HG03521 (cell line): ENCODE measurements around the gene AOAH.
"Not testable (repeated sequence)": the region's sequence is repeated elsewhere in the genome, so short reads cannot be mapped to it uniquely, and the experiment has no call there.

Experiments
- ATAC-seq: cut with Tn5 transposase; IDR thresholded peaks from one replicate; pipeline ENCODE4 v1.9.1; 2021; ENCODE audit warnings: mild to moderate bottlenecking, moderate library complexity; ENCODE audit not compliant: unreplicated experiment

Gene AOAH

GRCh38 chr7:36659638-36660341, 64.5 kb downstream of the AOAH start:
- no peak for ATAC-seq

DNA sequence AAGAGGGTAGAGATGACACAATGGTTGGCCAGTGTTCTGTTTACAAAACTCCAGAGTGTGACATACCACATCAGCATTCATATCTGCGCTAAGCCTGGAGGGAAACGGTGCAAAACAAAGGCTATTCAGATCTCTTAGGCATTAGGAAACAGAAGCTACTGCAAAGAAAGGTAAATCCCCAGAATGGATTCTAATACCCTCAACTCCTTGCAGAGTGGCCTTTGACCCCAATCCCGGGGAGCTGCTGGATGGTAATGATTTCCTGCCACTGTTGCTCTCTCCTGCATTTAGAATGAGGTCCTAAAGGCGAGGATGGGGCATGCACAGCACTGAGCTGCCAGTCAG, 65.2 kb downstream of the AOAH start:
- ATAC-seq, result no peak

DNA sequence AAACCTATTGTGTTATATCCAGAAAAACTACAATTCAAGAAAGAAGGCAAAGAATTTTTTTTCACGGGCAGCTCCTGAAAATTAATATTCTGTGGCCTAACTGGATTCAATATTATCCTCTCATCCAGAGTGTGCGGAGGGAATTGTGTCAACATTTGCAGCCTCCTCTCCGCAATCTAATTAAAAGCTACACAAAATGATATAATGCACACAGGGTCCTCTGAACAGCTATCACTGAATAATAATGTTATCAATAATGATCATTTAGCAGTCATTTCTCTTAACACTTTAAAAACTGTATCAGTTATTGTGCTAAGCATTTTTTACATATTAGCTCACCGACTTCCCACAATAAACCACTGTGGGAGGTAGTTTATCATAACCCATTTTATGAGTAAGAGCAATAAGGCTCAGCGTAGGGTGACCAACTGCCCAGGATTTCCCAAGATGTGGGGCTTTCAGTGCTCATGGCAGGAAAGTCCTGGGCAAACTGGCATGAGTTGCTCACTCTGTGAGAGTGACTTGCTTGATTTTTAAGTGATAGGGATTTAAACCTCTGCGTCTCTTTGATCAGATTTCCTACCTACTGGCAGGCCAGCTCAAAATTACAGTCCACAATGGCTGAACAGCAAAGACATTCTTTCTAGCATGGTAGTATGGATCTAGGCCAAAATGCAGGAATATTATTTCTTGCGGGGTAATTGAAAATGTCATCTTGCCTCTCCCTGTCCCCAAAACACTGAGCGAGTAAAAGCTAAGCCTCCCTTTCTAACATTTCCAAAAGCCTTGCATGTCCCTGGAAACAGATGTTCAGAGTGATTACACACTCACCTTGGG, 65.7 kb downstream of the AOAH start:
- no peak for ATAC-seq

DNA sequence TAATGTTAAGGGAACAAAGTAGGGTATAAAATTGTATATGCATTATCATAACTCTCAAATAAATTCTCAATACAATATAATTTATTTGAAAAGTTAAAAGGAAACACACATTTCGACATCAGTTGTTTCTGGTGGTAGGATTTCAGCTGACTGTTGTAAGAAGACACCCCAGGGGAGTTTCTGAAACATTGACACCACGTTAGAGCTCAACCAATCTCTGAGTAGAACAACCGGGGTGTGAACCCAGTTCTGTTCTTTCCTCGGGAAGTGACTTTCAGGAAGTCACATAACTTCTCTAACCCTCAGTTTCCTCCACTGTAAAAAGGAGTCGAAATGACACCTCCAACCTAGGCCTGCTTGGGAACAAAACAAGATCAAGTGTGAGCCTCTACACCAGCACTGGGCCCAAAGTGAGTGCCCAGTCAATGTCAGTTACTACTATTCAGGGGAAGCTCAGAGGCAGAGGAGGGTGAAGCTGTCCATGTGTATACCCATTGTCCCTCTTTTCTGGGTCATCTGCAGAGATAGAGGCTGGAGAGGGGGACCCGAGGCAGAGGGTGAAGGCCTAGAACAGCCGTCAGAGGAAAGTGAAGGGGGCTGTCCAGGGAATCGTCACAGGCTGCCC, 67.1 kb downstream of the AOAH start:
- no peak for ATAC-seq

DNA sequence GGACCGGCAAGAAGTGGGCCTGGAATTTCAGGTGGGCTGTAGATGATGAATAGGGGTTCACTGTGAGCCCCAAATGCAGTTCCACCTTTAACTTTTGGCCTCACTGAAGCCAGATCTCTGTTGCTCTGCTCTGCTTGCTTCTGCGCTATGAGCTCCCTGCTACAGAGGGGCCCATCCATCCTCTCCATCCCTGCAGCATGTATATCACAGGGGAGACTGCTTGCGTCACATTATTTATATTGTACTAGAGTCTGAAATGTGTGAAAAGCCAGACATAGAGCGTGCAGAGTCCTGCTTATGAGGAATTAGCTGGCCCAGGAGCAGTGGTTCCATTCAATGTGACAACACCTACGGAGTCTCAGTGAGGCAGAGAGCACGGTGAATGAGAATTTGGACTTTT, 69.9 kb downstream of the AOAH start:
- no peak for ATAC-seq

GRCh38 chr7:36653663-36654355, 70.5 kb downstream of the AOAH start:
- ATAC-seq, result no peak

DNA sequence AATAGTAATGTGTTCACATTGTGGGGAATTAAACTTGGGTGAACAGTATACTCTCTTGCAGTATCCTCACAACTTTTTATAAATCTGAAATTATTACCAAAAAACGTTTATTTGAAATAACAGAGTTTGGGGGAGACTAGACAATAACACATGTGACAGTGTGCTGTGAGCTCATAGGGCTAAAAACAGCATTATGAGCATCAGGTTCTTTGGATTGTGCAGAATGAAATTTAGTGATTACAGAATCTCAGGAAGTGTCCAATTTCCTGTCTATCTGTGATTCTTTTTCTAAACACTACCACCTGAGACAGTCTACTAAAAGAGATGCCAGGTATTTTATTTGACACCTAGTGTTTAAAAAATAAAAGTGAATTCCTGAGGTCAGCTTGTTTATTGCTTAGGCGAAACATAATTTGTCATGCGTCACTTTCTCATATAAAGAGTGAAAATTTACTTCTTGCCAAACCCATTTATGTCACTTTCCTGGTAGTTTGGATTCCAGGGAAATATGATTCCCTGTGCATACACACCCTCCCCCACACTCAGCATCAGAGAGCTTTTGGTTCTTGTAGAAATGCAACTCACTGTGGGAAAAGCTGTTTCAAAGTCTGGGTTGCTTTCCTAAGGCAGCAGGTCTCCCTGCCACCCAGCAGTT, 71.2 kb downstream of the AOAH start:
- ATAC-seq, result no peak

GRCh38 chr7:36652431-36652830, 71.9 kb downstream of the AOAH start:
- no peak for ATAC-seq

DNA sequence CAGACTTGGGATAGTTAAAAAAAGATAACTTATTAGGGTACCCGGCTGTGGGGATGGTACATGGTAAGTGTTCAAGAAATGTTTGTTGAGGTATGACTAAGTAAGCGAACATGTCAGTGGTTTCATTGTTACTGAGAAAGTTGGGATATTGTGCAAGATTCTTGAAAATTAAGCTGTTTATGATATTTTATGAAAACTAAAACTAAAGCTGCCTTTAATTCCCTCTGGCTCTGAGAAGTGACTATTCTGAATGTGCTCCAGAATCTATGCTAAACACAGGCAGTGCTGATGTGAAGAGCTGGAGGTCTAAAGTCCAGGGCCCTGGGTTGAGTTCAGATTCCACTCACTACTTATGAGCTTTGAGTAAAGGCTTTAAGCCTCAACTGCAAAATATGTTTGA, 72.9 kb downstream of the AOAH start:
- no peak for ATAC-seq

DNA sequence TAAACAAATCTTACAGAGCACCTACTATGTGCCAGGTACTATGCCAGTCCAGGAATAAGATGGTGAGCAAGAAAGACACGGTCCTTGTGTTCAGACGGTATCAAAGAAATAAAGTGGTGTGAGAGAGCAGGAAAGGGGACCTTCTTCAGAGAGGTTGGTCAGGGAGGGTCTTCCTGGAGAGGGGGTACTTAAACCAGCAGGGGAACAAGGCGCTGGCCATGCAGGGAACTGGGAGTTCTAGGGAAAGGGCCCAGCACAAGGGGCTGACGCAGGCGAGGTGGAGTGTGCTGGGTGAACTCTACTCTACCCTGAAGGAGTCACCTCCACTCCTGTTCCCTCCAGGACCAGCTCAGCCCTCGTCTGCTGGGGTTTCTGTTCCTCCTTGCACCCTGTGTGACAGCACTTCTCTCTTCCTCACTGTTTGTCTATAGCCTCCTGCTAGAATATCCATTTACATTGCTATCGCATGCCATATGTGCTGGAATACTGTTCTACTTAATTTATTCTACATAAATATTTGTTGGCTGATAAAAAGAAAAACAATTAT, 73.5 kb downstream of the AOAH start:
- ATAC-seq, result no peak

GRCh38 chr7:36650320-36650719, 74.0 kb downstream of the AOAH start:
- no peak for ATAC-seq

- not testable (repeated sequence) for ATAC-seq
Measured at GRCh38 chr7:36649319-36649718, 75.0 kb downstream of the AOAH start.

- ATAC-seq, result no peak
Measured at GRCh38 chr7:36648441-36648840, 75.9 kb downstream of the AOAH start.

- no peak for ATAC-seq
Measured at GRCh38 chr7:36644625-36645422, 79.5 kb downstream of the AOAH start.

- no peak for ATAC-seq
Measured at GRCh38 chr7:36642414-36642813, 81.9 kb downstream of the AOAH start.

DNA sequence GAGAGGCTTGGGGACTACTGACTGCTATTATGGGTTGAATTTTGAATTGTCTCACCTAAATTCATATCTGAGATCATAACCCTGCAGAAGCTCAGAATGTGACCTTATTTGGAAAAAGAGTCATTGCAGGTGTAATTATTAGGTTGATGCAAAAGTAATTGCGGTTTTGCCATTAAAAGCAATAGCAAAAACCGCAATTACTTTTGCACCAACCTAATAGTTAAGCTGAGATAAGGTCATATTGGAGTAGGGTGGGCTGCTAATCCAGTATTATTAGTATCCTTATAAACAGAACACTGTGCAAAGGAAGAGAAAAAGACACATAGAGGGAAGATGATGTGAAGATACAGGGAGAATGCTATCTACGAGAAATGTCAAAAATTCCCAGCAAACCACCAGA, 82.3 kb downstream of the AOAH start:
- no peak for ATAC-seq

GRCh38 chr7:36640682-36641081, 83.6 kb downstream of the AOAH start:
- no peak for ATAC-seq

GRCh38 chr7:36639826-36640225, 84.5 kb downstream of the AOAH start:
- ATAC-seq, result no peak

- no peak for ATAC-seq
Measured at GRCh38 chr7:36638586-36639263, 85.6 kb downstream of the AOAH start.
